Activated naive CD8-positive, alpha-beta T cell treated with anti-CD3 and anti-CD28 coated beads for 36 hours (primary cell): ENCODE results near the gene RHCE. TPM values are rescaled to one million over a fixed set of nuclear protein-coding genes. Genes with fewer than 3 reads are reported as not detected.
"Not testable (repeated sequence)": the region's sequence is repeated elsewhere in the genome, so short reads cannot be mapped to it uniquely, and the experiment has no call there.

Source experiments
- DNase-seq: peaks from one replicate; pipeline ENCODE4 v3.0.0; 2021
- H3K27ac Mint-ChIP-seq: one replicate; pipeline ENCODE4 v1.8.0; 2022; ENCODE audit warnings: mild to moderate bottlenecking, moderate library complexity, mixed read lengths
- H3K27me3 Mint-ChIP-seq: one replicate; pipeline ENCODE4 v1.8.0; 2022; ENCODE audit warnings: mild to moderate bottlenecking, mixed read lengths
- H3K36me3 Mint-ChIP-seq: one replicate; pipeline ENCODE4 v1.8.0; 2021; ENCODE audit warnings: mild to moderate bottlenecking, mixed read lengths
- H3K4me1 Mint-ChIP-seq: one replicate; pipeline ENCODE4 v1.8.0; 2021; ENCODE audit warnings: mixed read lengths
- H3K4me3 Mint-ChIP-seq: one replicate; pipeline ENCODE4 v1.8.0; 2022; ENCODE audit warnings: mild to moderate bottlenecking, moderate library complexity, mixed read lengths
- H3K9me3 Mint-ChIP-seq: one replicate; pipeline ENCODE4 v1.8.0; 2022; ENCODE audit warnings: mixed read lengths
- total RNA-seq, 2 experiments: library from RNA; stranded (reverse); gene quantifications; one replicate each; pipeline ENCODE4 v1.2.3, GENCODE V29; 2021

RHCE gene
- total RNA-seq, 2 experiments from 2014 or later, result 0.29 to 0.32 TPM

DNA sequence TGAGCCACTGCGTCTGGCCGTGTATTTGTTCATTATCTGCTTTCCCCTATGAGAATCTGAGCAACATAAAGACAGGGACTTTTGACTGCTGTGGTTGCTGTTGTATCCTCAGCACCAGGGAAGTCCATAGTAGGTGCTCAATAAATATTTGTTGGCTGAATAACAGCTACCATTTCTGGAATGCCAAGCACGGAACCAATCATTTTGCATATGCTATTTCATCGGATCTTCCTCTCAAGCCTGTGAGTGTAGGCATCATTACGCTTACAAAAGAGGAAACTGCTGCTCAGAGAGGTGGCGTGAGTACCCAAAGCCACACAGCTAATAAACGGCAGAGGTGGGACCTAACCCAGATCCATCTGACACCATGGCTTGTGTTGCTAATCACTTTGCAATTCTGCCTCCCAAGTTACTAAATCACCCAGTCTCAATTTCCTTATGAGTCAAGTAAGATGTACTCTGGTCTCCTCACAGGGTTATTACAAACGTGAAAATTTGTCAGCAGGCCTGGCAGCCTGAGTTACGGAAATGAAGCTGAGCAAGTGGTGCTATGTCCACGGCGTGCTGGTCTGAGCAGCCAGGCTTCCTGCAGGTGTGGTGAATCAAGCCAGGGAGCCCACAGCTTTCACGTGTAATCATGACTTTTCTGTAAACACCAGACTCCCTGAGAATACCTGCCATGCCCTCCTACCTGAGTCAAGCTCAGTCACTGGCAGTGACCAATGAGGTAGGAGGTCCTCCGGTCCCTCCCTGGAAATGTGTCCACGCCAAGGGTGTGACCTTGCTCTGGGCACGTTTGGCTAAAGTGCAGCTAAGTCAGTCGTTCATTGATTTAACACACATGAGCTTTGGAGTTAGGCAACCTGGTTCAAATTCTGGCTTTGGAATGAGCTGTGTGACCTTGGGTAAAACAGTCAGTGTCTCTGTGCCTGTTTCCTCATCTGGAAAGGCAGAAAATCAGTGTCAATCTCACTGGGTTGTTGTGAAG lies 4.8 kb upstream of the RHCE start:
- no peak overlapping the region for H3K4me3 Mint-ChIP-seq
- no peak overlapping the region for H3K27ac Mint-ChIP-seq
- H3K4me1 Mint-ChIP-seq, result peaks cover 8% of the 10 kb centered on the region
- no peaks in the 10 kb centered on the region for H3K9me3 Mint-ChIP-seq
- H3K36me3 Mint-ChIP-seq, result peaks cover 2% of the 10 kb centered on the region
- no peak for DNase-seq
- H3K27me3 Mint-ChIP-seq, result no peaks in the 10 kb centered on the region

DNA sequence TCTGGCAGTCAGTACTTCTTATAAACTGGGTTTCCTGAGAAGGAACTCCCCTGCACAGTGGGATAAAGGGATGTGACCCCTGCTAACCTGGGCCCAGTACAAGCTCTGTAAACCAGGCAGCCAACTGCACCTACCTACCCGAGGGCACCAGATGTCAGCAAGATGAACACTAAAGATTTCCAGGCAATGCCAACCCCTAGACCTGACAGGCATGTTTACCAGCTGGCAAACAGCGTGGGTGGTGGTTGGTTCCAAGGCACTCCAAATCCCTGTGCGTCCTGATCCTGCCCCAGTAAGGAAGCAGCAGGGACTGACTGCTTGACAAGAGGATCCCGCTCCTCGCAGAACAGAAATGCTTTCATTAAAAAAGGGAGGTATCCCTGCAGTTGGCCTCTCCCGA lies 2.6 kb upstream of the RHCE start:
- not testable (repeated sequence) for H3K9me3 Mint-ChIP-seq, H3K4me3 Mint-ChIP-seq, H3K4me1 Mint-ChIP-seq, H3K27ac Mint-ChIP-seq, DNase-seq, H3K27me3 Mint-ChIP-seq, H3K36me3 Mint-ChIP-seq

DNA sequence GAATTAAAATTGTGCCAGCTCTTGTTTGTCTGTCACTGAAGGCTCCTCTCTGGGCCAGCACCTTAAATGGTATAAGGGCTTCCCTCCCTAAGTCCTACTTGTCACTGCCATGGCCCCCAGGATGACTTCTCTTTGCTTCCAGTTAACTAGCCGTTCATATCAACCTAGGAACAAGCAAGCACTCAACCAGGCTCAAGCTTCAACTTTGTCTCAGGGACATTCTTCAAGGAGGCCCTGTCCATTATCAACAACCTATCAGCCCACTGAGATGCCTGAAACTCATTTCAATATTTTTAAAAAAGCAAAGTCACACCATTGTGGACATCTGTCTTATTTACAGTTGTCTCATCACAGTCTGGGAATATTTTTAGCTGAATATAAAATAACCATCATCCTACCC lies 1.3 kb downstream of the RHCE start:
- H3K27me3 Mint-ChIP-seq, H3K4me3 Mint-ChIP-seq, H3K9me3 Mint-ChIP-seq, H3K36me3 Mint-ChIP-seq, H3K27ac Mint-ChIP-seq, DNase-seq, H3K4me1 Mint-ChIP-seq: not testable (repeated sequence)

DNA sequence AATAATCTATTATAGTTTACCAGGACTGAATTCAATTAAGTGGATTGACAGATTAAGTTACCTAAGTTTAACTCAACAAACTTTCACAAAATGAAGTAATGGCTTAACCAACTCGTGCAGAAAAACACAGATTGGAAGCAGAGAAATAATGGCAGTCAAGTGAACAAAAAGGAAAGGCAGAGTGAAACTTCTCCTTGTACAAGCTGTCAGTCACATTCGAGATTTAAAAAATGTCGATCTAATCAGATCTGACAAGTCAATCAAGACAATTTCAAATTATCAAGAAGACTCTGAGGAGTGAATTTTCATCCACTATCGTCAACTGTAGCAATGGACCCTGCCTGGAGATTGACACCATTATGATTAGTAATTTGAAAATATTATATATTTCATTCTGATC lies 3.3 kb downstream of the RHCE start:
- H3K27ac Mint-ChIP-seq, H3K4me1 Mint-ChIP-seq, H3K9me3 Mint-ChIP-seq, H3K27me3 Mint-ChIP-seq, DNase-seq, H3K4me3 Mint-ChIP-seq, H3K36me3 Mint-ChIP-seq: not testable (repeated sequence)

DNA sequence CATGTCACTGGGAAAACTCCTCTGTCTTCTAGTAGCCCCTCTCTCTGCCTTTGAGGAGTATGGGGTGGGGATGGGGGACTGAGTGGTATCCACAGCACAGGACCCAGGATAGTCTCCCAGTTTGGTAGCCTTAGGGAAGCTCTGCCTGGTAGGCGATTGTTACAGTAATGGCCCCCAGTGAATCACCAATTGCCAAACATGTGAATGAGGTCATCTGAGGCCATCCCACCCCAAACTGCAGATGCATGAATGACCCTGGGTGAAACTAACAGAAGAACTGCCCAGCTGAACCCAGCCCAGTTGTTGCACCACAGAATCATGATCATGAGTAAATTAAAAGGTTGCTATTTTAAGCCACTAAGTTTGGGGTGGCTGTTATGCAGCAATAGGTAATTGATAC lies 6.0 kb downstream of the RHCE start:
- not testable (repeated sequence) for H3K27ac Mint-ChIP-seq, H3K36me3 Mint-ChIP-seq, H3K4me3 Mint-ChIP-seq, DNase-seq, H3K9me3 Mint-ChIP-seq, H3K4me1 Mint-ChIP-seq, H3K27me3 Mint-ChIP-seq

DNA sequence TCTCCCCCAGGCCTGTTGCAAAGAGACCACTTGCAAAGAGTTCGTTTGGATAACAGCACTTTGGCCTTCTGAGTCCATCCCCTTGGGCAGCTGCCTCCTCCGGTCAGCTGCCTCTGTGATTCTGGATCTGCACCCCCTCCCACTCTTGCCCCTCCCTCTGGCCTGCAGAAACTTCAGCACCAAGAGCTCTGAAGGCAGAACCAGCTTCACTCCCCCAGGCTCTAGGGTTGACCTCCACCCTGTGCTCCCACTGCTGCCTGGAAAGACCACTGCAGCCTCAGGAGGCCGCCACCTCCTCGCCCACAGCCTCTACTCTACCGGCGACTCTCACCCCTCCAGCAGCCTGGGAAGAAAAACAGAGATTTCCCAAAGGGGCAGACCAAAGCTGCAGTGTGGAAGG lies 6.5 kb downstream of the RHCE start:
- H3K4me1 Mint-ChIP-seq, H3K27ac Mint-ChIP-seq, H3K9me3 Mint-ChIP-seq, H3K4me3 Mint-ChIP-seq, DNase-seq, H3K27me3 Mint-ChIP-seq, H3K36me3 Mint-ChIP-seq: not testable (repeated sequence)

DNA sequence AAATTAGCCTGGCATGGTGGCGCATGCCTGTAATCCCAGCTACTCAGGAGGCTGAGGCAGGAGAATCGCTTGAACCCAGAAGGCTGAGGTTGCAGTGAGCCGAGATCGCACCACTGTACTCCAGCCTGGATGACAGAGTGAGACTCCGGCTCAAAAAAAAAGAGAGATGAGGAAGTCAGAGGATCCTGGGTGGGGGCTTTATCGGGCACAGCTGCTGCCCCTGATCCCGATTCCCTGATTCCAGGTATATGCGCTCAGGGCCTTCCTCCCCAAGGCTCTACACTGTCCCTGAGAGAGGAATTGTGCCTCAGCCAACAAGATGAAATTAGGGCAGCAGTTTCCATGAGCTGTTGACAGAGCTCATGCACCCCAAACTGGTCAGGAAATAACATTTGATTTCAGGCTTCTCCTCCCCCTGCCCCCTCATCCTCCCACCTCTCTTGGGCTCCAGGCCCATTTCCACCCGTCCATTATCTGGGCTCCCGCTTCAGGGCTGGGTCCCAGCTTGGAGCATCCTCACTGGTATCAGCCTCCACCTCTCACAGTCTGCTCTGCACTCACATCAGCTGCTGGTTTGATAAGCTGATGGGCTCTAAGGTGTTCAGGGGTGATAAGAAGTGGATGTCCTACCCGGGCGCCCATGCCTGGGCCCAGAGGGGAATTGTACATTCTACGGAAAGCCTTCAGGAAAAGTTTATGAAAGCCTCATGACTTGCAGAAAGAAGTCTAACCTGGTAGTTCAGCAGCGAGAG lies 7.6 kb downstream of the RHCE start:
- H3K9me3 Mint-ChIP-seq, H3K4me3 Mint-ChIP-seq, H3K27me3 Mint-ChIP-seq, H3K27ac Mint-ChIP-seq, H3K36me3 Mint-ChIP-seq, H3K4me1 Mint-ChIP-seq, DNase-seq: not testable (repeated sequence)

DNA sequence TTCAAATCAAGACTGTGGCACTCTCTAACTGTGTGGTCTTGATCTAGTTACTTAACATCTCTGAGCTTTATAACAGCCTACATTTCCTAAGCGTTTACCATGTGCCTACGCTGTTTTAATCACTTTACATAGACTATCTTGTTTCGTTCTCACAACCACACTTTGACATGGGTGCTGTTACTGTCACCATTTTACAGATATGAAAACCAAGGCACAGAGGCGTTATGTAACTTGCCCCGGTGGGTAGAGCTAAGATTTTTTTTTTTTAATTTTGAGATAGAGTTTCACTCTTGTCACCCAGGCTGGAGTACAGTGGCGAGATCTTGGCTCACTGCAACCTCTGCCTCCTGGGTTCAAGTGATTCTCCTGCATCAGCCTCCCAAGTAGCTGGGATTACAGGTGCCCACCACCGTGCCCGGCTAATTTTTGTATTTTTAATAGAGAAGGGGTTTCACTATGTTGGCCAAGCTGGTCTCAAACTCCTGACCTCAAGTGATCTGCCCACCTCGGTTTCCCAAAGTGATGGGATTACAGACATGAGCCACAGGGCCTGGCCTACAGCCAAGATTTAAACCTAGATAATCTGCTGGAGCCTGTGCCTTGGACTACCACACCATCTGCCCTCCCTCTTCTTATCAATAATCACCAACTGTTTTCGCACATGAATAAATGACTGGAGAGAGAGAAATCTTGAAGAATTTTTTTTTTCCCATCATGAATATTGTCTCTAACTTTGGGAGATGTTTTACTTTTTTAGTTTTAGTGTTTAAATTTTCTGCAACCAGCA lies 10.8 kb downstream of the RHCE start:
- not testable (repeated sequence) for H3K4me3 Mint-ChIP-seq, H3K4me1 Mint-ChIP-seq, H3K27ac Mint-ChIP-seq, H3K36me3 Mint-ChIP-seq, DNase-seq, H3K9me3 Mint-ChIP-seq, H3K27me3 Mint-ChIP-seq

DNA sequence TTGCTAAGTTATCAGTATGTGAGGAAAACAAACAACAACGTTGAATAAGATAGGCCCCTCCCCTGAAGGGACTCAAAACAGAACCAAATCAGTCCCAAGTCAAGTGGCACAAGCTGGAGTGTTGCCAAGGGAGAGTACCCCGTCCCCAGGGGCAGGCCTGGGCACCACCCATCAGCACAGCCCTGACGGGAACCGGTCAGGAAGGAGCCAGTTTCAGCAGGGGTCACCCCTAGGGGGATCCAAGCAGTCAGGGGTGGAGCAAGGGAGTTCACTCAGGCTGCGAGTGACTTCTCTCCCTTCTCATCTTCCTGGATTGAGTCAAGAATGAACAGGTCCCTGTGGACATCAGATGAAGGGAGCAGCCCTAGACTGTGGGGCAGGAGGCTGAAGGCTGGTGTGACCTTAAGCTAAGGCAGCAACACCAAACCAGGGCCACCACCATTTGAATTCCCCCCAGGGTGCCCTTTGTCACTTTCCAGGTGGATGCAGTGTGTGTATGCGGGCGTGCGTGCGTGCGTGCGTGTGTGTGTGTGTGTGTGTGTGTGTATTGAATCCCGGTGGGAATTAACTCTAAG lies 14.8 kb downstream of the RHCE start:
- H3K4me3 Mint-ChIP-seq, H3K4me1 Mint-ChIP-seq, H3K36me3 Mint-ChIP-seq, DNase-seq, H3K9me3 Mint-ChIP-seq, H3K27me3 Mint-ChIP-seq, H3K27ac Mint-ChIP-seq: not testable (repeated sequence)

DNA sequence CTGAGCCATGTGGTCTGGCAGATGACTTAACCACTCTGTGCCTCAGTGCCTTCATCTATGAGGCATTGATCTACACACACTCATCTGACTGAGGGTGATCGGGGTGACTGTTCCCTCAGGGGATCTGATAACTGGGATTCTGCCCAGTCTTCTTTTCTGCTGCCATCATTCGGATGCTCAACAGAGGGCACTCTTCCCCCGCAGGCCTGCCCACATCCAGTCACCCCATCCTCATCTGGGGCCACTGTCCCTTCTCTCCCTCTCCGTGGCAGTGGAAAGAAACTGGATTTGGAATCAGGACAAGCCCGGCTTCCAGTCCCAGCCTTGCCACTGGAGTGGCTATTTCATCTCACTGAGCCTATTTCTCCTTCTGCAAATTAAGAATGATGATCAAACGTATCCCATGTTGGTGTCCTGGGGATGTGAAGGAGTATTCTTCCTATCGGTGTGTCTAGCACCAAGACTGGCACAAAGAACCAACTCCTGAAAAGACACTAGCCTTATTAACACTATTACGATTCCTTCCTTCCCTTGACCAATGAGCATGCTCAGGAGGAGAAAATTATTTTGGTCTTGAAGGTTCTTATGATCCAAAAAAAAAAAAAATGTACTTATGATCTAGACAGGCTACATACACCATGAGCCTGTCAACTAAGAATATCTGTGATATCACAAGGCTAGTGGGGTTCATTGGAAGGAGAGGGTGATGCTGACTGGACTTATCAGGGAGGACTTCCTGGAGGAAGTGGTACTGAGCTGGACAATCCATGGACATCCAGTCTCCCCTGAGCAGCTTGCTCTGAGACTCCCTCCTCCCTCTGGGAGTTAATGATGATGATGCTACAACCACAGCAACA lies 17.4 kb downstream of the RHCE start:
- not testable (repeated sequence) for H3K4me1 Mint-ChIP-seq, H3K9me3 Mint-ChIP-seq, H3K27ac Mint-ChIP-seq, H3K36me3 Mint-ChIP-seq, DNase-seq, H3K4me3 Mint-ChIP-seq, H3K27me3 Mint-ChIP-seq

DNA sequence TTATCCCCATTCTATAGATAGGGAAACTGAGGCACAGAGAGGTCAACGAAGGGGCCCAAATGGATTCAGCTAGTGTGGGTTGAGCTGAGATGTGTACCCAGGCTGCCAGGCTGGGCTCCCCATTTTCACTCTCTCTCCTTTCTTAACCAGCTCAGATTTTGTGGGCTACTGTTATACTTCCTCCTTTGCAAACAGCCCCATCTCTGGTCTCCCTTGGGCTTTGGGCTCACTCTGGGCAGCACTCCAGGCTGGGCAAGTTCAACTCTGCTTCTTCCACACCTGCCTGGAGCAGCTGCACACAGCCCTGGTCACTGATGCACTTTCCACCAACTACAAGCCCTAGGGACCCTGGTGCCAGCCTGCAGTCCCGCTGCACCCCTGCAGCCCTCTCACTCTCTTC lies 22.5 kb downstream of the RHCE start:
- not testable (repeated sequence) for H3K4me3 Mint-ChIP-seq, H3K9me3 Mint-ChIP-seq, H3K36me3 Mint-ChIP-seq, DNase-seq, H3K4me1 Mint-ChIP-seq, H3K27me3 Mint-ChIP-seq, H3K27ac Mint-ChIP-seq

DNA sequence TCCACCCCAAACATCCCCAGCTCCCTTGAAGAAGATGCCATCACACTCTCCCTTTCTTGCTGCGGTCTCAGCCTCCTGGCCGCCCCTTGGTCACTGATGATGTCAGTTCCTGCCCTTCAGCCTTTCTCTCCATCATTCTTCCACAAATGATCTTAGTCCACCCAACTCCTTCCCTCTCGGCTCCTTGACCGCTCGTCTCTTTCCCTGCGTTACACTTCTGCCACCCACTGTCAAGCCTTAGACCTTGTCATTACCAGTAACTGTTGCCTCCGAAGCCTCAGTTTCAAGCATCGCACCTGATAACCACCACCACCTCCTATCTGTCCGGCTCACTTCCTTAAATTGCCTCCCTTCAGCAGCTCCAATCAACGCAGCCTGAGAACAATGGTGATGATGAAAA lies 23.1 kb downstream of the RHCE start:
- H3K27ac Mint-ChIP-seq, H3K4me1 Mint-ChIP-seq, DNase-seq, H3K36me3 Mint-ChIP-seq, H3K9me3 Mint-ChIP-seq, H3K27me3 Mint-ChIP-seq, H3K4me3 Mint-ChIP-seq: not testable (repeated sequence)

DNA sequence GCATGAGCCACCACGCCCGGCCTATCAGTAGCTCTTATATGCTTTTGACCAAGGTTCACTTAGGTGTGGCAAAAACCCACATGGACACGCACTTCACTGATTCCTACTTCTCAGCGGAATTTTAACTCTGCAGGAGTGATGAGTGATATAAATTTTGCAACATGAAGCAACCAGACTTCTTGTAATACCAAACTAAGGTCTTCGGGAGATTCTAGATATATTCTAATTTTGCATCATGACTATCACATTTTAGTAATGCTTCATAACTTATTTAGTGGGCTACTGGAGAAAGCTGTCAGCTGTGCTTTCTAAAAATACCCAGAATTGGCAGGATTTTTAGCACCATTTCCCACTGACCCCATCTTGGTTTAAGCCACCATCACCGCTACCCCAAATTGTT lies 27.8 kb downstream of the RHCE start:
- H3K9me3 Mint-ChIP-seq, result no peaks in the 10 kb centered on the region
- H3K4me3 Mint-ChIP-seq, result no peak overlapping the region
- no peaks in the 10 kb centered on the region for H3K36me3 Mint-ChIP-seq
- H3K27ac Mint-ChIP-seq, result no peak overlapping the region
- peaks cover 5% of the 10 kb centered on the region for H3K27me3 Mint-ChIP-seq
- H3K4me1 Mint-ChIP-seq, result no peaks in the 10 kb centered on the region
- DNase-seq, result no peak

DNA sequence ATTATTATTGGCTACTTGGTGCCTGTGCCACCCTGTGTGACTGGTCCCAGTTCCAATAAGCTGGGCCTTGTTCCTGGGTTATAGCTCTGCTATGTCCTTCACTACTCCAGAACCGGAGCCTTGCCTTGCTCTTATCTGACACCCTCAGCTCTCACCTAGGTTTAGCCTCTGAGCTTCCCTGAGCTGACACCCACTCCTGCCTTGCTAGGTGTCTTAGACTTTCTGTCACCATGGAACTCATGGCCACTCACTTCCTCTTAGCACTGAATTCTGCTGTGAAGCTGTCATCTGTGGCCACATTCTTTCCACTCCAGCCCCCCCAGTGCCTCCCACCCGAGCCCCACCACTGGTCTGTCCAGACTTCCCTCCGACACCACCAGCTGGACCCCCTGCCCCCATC lies 30.9 kb downstream of the RHCE start:
- not testable (repeated sequence) for H3K27ac Mint-ChIP-seq, DNase-seq, H3K4me1 Mint-ChIP-seq, H3K9me3 Mint-ChIP-seq, H3K27me3 Mint-ChIP-seq, H3K4me3 Mint-ChIP-seq, H3K36me3 Mint-ChIP-seq
